Activated T-helper 1 cell treated with anti-CD3 and anti-CD28 coated beads, Interleukin-2, amount 50 U/mL, for 16 hours (primary cell): Measurements from ENCODE around the gene CAMTA1.
"Not testable (repeated sequence)": the region's sequence is repeated elsewhere in the genome, so short reads cannot be mapped to it uniquely, and the experiment has no call there.

Source experiments
- DNase-seq, 2 donors: peaks; one replicate each; pipeline ENCODE4 v3.0.0-alpha.2; 2020; ENCODE audit warnings: low read depth in 1 of 2, low spot score in 1 of 2

The CAMTA1 gene

DNA sequence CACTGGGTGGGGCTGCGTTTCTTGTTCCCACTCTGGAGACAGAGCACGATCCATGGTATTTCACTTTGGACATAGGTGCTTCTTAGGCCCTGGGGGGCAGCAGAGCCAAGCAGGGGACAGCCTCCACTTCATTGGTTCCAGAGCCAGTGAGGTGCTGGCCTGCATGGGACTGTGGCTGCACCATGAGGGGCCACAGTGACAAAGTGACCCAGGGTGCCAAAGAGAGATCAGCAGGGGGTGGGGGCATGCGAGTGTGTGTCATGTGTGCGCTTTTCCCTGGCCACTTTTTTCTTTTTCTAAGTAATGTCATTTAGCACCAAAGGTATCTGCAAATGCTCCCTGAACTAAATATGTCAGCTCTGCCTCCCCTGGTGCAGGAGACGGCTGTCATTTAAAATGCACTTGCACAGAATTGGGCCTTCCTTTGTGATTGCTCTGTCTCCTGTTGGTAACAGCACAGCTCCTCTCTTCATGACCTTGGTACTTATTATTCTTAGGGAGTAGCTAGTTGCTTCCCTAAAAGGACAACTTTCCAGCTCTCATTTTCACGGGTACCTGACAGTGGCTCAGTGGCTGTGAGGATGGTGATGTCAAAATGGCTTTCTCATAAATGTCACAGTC lies 910.4 kb downstream of the CAMTA1 start:
- no peak for DNase-seq

- DNase-seq, result no peak
Measured at GRCh38 chr1:7698641-7699040, 913.4 kb downstream of the CAMTA1 start.

DNA sequence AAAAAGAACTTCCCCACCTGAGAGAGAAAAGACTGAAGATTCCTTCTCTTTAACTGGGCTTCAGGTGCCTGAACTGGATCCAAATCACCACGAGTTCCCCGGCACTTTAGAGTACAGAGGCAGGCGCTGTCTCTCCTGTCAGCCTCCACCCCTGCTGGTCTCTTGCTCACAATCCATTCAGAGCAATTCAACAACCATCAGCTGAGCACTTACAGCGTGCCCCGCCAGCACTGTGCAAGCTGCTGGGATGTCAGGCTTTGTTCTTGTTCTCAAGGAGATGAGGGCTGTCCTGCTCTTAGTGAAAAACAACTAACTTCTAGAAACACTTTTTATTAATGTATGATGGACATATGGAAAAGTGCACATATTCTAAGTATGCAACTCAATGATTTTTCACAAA lies 917.1 kb downstream of the CAMTA1 start:
- DNase-seq, result no peak

DNA sequence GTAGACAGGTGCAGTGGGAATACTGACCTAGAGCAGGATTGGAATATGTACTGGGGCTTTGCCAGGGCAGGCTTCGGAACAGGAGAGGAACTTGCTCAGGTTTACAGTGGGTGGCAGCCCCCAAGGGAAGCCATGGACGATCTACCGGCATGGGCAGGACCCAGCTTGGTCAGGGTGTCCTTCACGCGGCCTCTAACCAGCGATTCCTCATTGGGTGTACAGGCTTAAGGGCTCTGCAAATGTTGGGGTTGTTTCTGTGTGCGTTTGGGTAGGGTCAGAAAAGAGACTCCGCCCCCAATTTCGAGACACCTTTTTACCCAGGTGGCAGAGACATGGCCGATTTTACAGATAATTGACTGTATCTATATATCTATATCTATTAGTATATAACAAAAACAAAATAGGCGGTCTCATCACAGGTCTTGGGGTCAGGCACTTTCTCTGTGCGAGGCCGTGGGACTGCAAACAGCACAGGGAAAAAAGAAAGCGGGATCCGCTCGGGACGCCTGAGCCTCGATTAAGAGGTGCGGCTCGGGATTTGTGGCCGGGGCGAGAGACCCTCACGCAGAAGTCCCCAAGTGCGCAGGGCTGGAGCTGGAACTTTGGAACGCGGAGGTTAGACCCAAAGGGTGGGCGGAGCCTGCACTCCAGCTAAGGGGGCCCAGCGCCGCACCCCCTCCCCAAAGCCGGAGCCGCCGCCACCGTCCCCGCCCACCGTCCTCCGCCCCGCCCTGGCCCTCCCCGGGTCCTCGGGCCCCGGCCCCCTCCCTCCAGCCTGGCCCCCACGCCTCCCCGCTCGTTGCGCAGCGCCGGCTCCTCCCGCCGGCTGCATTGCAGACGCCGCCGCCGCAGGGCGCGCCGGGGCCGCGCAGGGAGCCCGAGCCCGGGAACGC lies 918.3 kb downstream of the CAMTA1 start:
- no peak for DNase-seq

DNA sequence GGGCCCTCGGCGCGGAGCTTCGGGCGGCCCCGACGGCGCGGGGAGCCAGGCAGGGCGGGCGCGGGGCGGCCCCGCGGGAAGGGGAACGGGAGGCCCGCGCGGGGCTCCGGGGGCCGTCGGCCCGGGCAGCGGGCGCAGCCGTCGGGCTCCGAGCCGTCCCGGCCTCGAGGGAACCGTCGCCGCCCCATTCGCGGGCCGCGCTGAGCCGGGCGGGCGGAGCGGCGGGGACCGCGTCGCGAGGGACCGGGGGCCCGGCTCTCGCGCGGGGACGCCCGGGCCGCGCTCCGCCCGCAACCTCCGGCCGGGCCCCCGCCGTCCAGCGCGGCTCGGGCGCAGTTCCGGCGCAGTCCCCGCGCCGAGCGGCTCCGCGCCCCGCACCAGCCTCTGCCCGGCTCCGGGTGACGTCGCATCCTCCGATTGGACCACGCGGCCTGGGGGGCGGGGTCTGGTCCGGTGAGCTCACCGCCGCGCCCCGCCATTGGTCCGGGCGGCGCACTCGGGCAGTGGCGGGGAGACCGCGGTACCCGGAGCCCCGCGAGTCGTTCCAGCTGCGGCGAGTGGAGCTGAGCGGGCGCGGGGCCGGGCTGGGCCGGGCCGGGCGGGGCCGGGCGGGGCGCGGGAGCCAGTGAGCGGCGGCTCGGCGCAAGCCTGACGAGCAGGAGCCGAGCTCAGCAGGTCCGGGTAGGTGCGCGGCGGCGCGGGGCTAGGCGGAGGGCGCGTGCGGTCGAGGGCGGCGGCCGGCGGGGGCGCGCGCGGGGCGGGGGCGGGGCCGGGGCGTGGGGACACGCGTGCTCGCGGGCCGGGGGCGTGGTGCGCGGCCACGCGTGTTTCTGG lies 919.2 kb downstream of the CAMTA1 start:
- peak; percentile 77 to 86 for DNase-seq

- DNase-seq, result no peak
Measured at GRCh38 chr1:7705048-7705907, 920.0 kb downstream of the CAMTA1 start.

DNA sequence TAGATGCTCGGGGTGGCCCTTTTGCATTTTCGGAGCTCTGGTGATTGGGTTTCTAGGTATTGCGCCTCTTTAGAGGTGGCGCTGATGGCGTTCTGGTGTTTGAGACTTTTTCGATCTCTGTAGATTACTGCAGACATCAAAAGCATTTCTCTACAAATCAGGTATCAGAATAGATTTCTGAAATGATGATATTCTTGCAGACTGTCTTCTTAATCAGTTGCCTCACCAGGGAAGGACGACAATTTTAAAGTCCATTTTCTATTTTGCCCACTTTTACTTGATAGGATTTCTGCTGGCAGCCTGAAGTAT lies 920.6 kb downstream of the CAMTA1 start:
- DNase-seq, result no peak

DNA sequence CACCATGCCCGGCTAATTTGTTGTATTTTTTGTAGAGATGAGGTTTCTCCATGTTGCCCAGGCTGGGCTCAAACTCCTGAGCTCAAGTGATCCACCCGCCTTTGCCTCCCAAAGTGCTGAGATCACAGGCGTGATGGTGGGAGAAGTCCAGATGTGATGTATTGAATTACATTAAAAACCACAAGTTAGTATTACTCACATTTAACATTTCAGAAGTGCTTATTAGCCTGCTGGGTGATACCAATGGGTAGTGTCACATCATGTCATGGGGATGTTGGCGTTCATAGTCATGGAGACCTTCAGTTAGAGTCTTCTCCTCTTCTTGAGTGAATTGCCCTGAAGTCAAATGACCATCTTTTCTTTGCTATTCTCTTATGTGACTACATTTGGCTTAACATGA lies 922.3 kb downstream of the CAMTA1 start:
- no peak for DNase-seq

- DNase-seq, result not testable (repeated sequence)
Measured at GRCh38 chr1:7708065-7708464, 922.8 kb downstream of the CAMTA1 start.

- no peak for DNase-seq
Measured at GRCh38 chr1:7710859-7711258, 925.6 kb downstream of the CAMTA1 start.

GRCh38 chr1:7712731-7713323 lies 927.6 kb downstream of the CAMTA1 start:
- no peak for DNase-seq

- no peak for DNase-seq
Measured at GRCh38 chr1:7716506-7716905, 931.3 kb downstream of the CAMTA1 start.

GRCh38 chr1:7717748-7718368 lies 932.6 kb downstream of the CAMTA1 start:
- DNase-seq, result no peak

GRCh38 chr1:7719468-7720094 lies 934.3 kb downstream of the CAMTA1 start:
- no peak for DNase-seq

DNA sequence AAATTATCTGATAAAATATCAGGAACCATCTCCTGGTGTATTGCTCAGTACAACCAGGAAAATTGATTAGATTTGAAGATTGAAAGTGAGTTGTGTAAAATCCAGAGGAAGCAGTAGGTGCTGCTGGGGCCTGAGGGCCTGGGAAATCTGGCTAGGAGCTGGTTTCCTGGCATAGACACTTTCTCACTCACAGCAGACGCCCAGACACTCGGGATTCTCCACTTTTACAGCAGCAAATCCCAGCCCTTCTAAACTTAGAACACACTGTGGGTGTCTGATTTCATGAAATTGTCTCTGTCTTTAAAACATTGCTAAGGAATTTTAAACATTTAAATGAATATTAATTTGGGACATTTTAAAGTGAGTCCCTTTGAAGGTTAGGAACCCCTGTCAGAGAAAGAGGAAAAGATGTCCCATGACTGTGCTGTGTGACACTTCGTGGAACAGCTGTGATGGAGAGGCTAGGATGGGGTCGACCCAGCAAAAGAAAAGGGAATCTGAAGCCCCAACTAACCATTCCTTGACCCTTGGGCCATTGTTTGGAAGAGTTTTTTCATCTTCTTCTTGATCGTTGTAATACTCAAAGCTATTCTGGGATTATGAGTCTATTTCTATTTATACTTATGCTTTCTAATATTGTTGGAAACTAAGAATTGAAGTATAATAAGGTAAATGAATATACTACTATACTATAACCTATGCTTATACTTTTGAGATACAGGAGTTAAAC lies 936.9 kb downstream of the CAMTA1 start:
- DNase-seq, result no peak

DNA sequence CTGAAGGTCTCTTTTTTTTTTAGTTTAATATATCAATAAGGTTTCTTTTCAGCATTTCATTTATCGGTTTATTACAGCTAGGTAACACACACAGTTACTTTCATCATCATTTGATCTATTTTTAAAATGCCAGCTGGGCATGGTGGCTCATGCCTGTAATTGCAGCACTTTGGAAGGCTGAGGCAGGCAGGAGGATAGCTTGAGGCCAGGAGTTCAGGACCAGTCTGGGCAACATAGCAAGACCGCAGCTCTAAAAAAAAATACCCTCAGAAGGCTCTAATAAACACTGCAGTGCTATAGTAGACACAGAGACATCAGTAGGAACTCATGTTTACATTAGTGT lies 937.4 kb downstream of the CAMTA1 start:
- DNase-seq, result no peak

GRCh38 chr1:7726623-7727022 lies 941.4 kb downstream of the CAMTA1 start:
- no peak for DNase-seq

- DNase-seq, result no peak
Measured at GRCh38 chr1:7727809-7728471, 942.7 kb downstream of the CAMTA1 start.

- DNase-seq, result no peak
Measured at GRCh38 chr1:7729761-7730160, 944.5 kb downstream of the CAMTA1 start.
